H9 (cell line): ENCODE data around the gene GPR156. TPM values are rescaled to one million over a fixed set of nuclear protein-coding genes. Genes with fewer than 3 reads are reported as not detected.
A peak's percentile ranks its signal among the peaks of the same experiment; 100 is the strongest.

Experiments used
- DNase-seq: peaks from one replicate; pipeline ENCODE4 v3.0.0-alpha.2; 2017
- H2AFZ ChIP-seq: one replicate; pipeline ENCODE4 v1.6.1; 2013; ENCODE audit warnings: mild to moderate bottlenecking, low read length, control low read depth, moderate library complexity
- H2AK5ac ChIP-seq: 2 replicates; pipeline ENCODE4 v1.6.1; 2013; ENCODE audit warnings: low read length, control low read depth, mixed read lengths; ENCODE audit not compliant: insufficient read length
- H2BK120ac ChIP-seq: one replicate; pipeline ENCODE4 v1.6.1; 2013; ENCODE audit warnings: low read depth, mild to moderate bottlenecking, low read length, control low read depth, inconsistent platforms; ENCODE audit not compliant: poor library complexity, severe bottlenecking
- H2BK12ac ChIP-seq: 2 replicates; pipeline ENCODE4 v1.6.1; 2013; ENCODE audit warnings: low read length, control low read depth, mixed read lengths, low read depth; ENCODE audit not compliant: insufficient read length
- H2BK15ac ChIP-seq: 2 replicates; pipeline ENCODE4 v1.6.1; 2013; ENCODE audit warnings: low read depth, low read length, control low read depth
- H2BK20ac ChIP-seq: one replicate; pipeline ENCODE4 v1.6.1; 2013; ENCODE audit warnings: low read depth, mild to moderate bottlenecking, low read length, control low read depth, inconsistent platforms; ENCODE audit not compliant: poor library complexity, severe bottlenecking
- H2BK5ac ChIP-seq: 2 replicates; pipeline ENCODE4 v1.6.1; 2013; ENCODE audit warnings: low read length, control low read depth, mixed read lengths; ENCODE audit not compliant: insufficient read length
- H3K14ac ChIP-seq: 2 replicates; pipeline ENCODE4 v1.6.1; 2013; ENCODE audit warnings: low read length, control low read depth; ENCODE audit not compliant: insufficient read depth
- H3K18ac ChIP-seq: 2 replicates; pipeline ENCODE4 v1.6.1; 2013; ENCODE audit warnings: low read depth, mild to moderate bottlenecking, mixed read lengths, low read length, control low read depth; ENCODE audit not compliant: insufficient read length
- H3K23ac ChIP-seq: 2 replicates; pipeline ENCODE4 v1.6.1; 2013; ENCODE audit warnings: low read length, control low read depth, mixed read lengths, low read depth; ENCODE audit not compliant: insufficient read length
- H3K23me2 ChIP-seq: 2 replicates; pipeline ENCODE4 v1.6.1; 2013; ENCODE audit warnings: low read depth, mild to moderate bottlenecking, mixed read lengths, low read length, control low read depth; ENCODE audit not compliant: insufficient read length, poor library complexity, severe bottlenecking
- H3K27ac ChIP-seq: 2 replicates; pipeline ENCODE4 v1.5.1; 2013; ENCODE audit warnings: low read length, control low read depth, mixed read lengths, low read depth; ENCODE audit not compliant: insufficient read length
- H3K27me3 ChIP-seq: 2 replicates; pipeline ENCODE4 v1.6.1; 2013; ENCODE audit warnings: low read length, control low read depth, inconsistent platforms; ENCODE audit not compliant: insufficient read depth
- H3K4ac ChIP-seq: 2 replicates; pipeline ENCODE4 v1.6.1; 2013; ENCODE audit warnings: low read depth, mild to moderate bottlenecking, control low read depth, inconsistent platforms, low read length, moderate library complexity
- H3K4me1 ChIP-seq: 2 replicates; pipeline ENCODE4 v1.6.1; 2013; ENCODE audit warnings: low read length, control low read depth, inconsistent platforms; ENCODE audit not compliant: insufficient read depth
- H3K4me2 ChIP-seq: 2 replicates; pipeline ENCODE4 v1.6.1; 2013; ENCODE audit warnings: low read length, control low read depth, mixed read lengths; ENCODE audit not compliant: insufficient read length, insufficient read depth
- H3K56ac ChIP-seq: 2 replicates; pipeline ENCODE4 v1.6.1; 2013; ENCODE audit warnings: low read depth, mild to moderate bottlenecking, mixed read lengths, low read length, control low read depth; ENCODE audit not compliant: insufficient read length
- H3K79me1 ChIP-seq: 2 replicates; pipeline ENCODE4 v1.6.1; 2013; ENCODE audit warnings: low read depth, mild to moderate bottlenecking, moderate library complexity, low read length, control low read depth, inconsistent platforms; ENCODE audit not compliant: insufficient read depth, poor library complexity, severe bottlenecking
- H3K79me2 ChIP-seq: 2 replicates; pipeline ENCODE4 v1.6.1; 2013; ENCODE audit warnings: low read length, control low read depth, inconsistent platforms; ENCODE audit not compliant: insufficient read depth
- H3K9ac ChIP-seq: 2 replicates; pipeline ENCODE4 v1.6.1; 2013; ENCODE audit warnings: low read length, control low read depth, mixed read lengths; ENCODE audit not compliant: insufficient read length; ENCODE audit errors: extremely low read depth
- H3K9me3 ChIP-seq: one replicate; pipeline ENCODE4 v1.6.1; 2013; ENCODE audit warnings: low read depth, low read length, inconsistent platforms; ENCODE audit not compliant: control insufficient read depth
- H3T11ph ChIP-seq: one replicate; pipeline ENCODE4 v1.6.1; 2013; ENCODE audit warnings: mild to moderate bottlenecking, low read length, control low read depth, inconsistent platforms
- H4K20me1 ChIP-seq: one replicate; pipeline ENCODE4 v1.6.1; 2013; ENCODE audit not compliant: control insufficient read depth, insufficient read length, insufficient read depth
- H4K5ac ChIP-seq: 2 replicates; pipeline ENCODE4 v1.6.1; 2013; ENCODE audit warnings: low read depth, mild to moderate bottlenecking, mixed read lengths, low read length, control low read depth; ENCODE audit not compliant: insufficient read length
- H4K8ac ChIP-seq: replicated peaks from 2 replicates; pipeline ENCODE4 v1.6.1; 2013; ENCODE audit warnings: low read length, control low read depth, mixed read lengths, low read depth; ENCODE audit not compliant: insufficient read length
- H4K91ac ChIP-seq: 2 replicates; pipeline ENCODE4 v1.6.1; 2013; ENCODE audit warnings: low read depth, mild to moderate bottlenecking, moderate library complexity, mixed read lengths, low read length, control low read depth; ENCODE audit not compliant: insufficient read length
- H3K27ac Mint-ChIP-seq, 3 experiments: 2 replicates in 2 of 3; 3 replicates in 1 of 3; pipeline ENCODE4 v1.8.0; 2020 to 2021; ENCODE audit warnings: mixed read lengths in 3 of 3, mild to moderate bottlenecking in 1 of 3, moderate library complexity in 1 of 3
- H3K27me3 Mint-ChIP-seq: 2 replicates; pipeline ENCODE4 v1.8.0; 2021; ENCODE audit warnings: low read depth, mild to moderate bottlenecking, moderate library complexity, mixed read lengths
- H3K36me3 Mint-ChIP-seq, 3 experiments: 2 replicates in 2 of 3; 3 replicates in 1 of 3; pipeline ENCODE4 v1.8.0; 2020 to 2021; ENCODE audit warnings: low read depth in 3 of 3, mixed read lengths in 3 of 3; ENCODE audit not compliant: insufficient read depth in 1 of 3
- H3K4me1 Mint-ChIP-seq, 2 experiments: 2 replicates each; pipeline ENCODE4 v1.8.0; 2020; ENCODE audit warnings: mixed read lengths in 2 of 2
- H3K4me3 Mint-ChIP-seq, 2 experiments: 2 replicates in 1 of 2; 3 replicates in 1 of 2; pipeline ENCODE4 v1.8.0; 2020 to 2021; ENCODE audit warnings: mild to moderate bottlenecking in 2 of 2, mixed read lengths in 2 of 2, moderate library complexity in 1 of 2
- H3K9me3 Mint-ChIP-seq, 2 experiments: 2 replicates in 1 of 2; 3 replicates in 1 of 2; pipeline ENCODE4 v1.8.0; 2020; ENCODE audit warnings: mild to moderate bottlenecking in 2 of 2, mixed read lengths in 2 of 2, moderate library complexity in 1 of 2
- WGBS: extraction: QIAGEN DNeasy Blood & Tissue Kit; methylation state at CpG from one replicate; pipeline ENCODE4 v1.1.7; 2013; ENCODE audit warnings: missing lambda C conversion rate, low lambda C conversion rate, mixed read lengths; ENCODE audit not compliant: insufficient read length; ENCODE audit errors: extremely low coverage; 5-methylcytosine and 5-hydroxymethylcytosine counted together
- total RNA-seq: library from RNA; stranded (reverse); gene quantifications from 2 replicates; pipeline ENCODE4 v1.2.1, GENCODE V29; 2021
- TF ChIP-seq, protein P1 (sequence below): fragments of 200-600 bp; sonication (generic); conservative IDR thresholded peaks from 3 replicates; pipeline ENCODE4 v1.8.0; 2021; ENCODE audit warnings: antibody characterized with exemption, mild to moderate bottlenecking

GPR156 gene
- total RNA-seq, 1 experiment from 2014 or later = 1.8 TPM

DNA sequence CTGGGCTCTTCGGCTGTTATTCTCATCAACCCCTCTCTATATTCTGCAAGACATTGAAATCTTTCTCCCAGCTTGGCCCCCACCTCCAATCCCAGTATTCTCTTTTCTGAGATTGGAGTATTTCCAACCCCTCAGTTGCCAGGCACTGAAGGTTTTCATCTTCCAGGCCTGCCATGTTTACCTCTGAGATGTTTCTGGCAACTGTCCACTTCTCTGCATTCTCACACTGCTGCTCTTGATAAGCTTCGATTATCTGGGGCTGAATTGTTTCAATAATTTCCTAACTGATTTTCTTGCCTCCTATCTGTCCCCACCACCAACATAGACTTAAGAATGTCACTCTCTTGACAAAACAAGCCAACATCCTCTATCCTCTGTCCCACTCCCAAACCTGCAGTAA, 1.4 kb upstream of the GPR156 start:
- Mint-ChIP-seq H3K9me3 (peaks cover 4% of the 10 kb centered on the region in 2 experiments; a peak in 4 of 5 replicates), H3K27ac (no peak overlapping the region), H3K4me3 (peak overlapping the region in 1 of 2 experiments; percentile 7; a peak in 2 of 5 replicates), H3K4me1 (peaks cover 11 to 14% of the 10 kb centered on the region in 2 experiments), H3K36me3 (no peaks in the 10 kb centered on the region), H3K27me3 (peaks cover 51% of the 10 kb centered on the region)
- Histone ChIP-seq H2BK20ac (no peak overlapping the region), H3T11ph (no peak overlapping the region), H3K4me2 (no peak overlapping the region), H2BK12ac (no peak overlapping the region), H3K4ac (no peak overlapping the region), H2BK5ac (no peak overlapping the region), H3K56ac (no peak overlapping the region), H4K5ac (no peak overlapping the region), H3K18ac (no peak overlapping the region), H3K27ac (no peak overlapping the region), H2AFZ (no peak overlapping the region), H4K91ac (no peak overlapping the region), H3K23me2 (no peaks in the 10 kb centered on the region), H4K8ac (no peak overlapping the region), H3K23ac (no peak overlapping the region), H3K27me3 (peaks cover 6% of the 10 kb centered on the region; the same call in 1 of the 2 replicates), H3K9me3 (no peaks in the 10 kb centered on the region), H2BK15ac (no peak overlapping the region), H4K20me1 (no peaks in the 10 kb centered on the region), H3K79me1 (no peaks in the 10 kb centered on the region), H3K4me1 (no peaks in the 10 kb centered on the region), H3K9ac (no peak overlapping the region), H3K14ac (no peak overlapping the region), H2BK120ac (no peak overlapping the region), H3K79me2 (no peaks in the 10 kb centered on the region), H2AK5ac (no peak overlapping the region)
- no peak for DNase-seq
- TF ChIP-seq, protein P1, sequence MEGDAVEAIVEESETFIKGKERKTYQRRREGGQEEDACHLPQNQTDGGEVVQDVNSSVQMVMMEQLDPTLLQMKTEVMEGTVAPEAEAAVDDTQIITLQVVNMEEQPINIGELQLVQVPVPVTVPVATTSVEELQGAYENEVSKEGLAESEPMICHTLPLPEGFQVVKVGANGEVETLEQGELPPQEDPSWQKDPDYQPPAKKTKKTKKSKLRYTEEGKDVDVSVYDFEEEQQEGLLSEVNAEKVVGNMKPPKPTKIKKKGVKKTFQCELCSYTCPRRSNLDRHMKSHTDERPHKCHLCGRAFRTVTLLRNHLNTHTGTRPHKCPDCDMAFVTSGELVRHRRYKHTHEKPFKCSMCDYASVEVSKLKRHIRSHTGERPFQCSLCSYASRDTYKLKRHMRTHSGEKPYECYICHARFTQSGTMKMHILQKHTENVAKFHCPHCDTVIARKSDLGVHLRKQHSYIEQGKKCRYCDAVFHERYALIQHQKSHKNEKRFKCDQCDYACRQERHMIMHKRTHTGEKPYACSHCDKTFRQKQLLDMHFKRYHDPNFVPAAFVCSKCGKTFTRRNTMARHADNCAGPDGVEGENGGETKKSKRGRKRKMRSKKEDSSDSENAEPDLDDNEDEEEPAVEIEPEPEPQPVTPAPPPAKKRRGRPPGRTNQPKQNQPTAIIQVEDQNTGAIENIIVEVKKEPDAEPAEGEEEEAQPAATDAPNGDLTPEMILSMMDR = no peak
- no CpG with 5 or more reads among the region's 2 CpGs for WGBS
